Measurements from ENCODE around the gene U2SURP.

- TF ChIP-seq CTCF (IDR thresholded peaks at IDR 0.05; ENCODE audit: low read depth, low read length, poor library complexity, severe bottlenecking), result peak; percentile 67
- no peak for TF ChIP-seq EZH2phosphoT487 (IDR thresholded peaks at IDR 0.05; ENCODE audit: borderline replicate concordance, low read length)
Observed at GRCh38 chr3:142987080-142987700, 14.2 kb upstream of the U2SURP start.

Measured in DOHH2 (cell line).